DLD1 (cell line): ENCODE results near the gene ZNF814.
"Not testable (repeated sequence)": the region's sequence is repeated elsewhere in the genome, so short reads cannot be mapped to it uniquely, and the experiment has no call there.

Source experiments
- in situ Hi-C: cut with HindIII; loops from 2 replicates; pipeline ENCODE4 v1.10.0; 2017; ENCODE audit warnings: low sequenced_read_pairs

The ZNF814 gene

GRCh38 chr19:57888560-57889231 lies at the start of gene ZNF814:
TSS of gene ZNF814 (minus strand) at chr19:57889037. CDS start at chr19:57888802, 235 bp downstream.
- in situ Hi-C loops = no loop called here

GRCh38 chr19:57935731-57936130 lies 46.9 kb upstream of the ZNF814 start:
- in situ Hi-C loops = no loop called here

GRCh38 chr19:57934820-57935665 lies 46.2 kb upstream of the ZNF814 start, which contains the start of gene ZNF418:
TSS of gene ZNF418 (minus strand) at chr19:57935402. CDS start at chr19:57933822, 1,580 bp downstream.
- in situ Hi-C loops = no loop called here

- in situ Hi-C loops = no loop called here
These were observed 38.8 kb upstream of the ZNF814 start for GRCh38 chr19:57927587-57927986.

- in situ Hi-C loops = not testable (repeated sequence)
These were observed 27.5 kb upstream of the ZNF814 start, which contains the start of gene ZNF417 for GRCh38 chr19:57916168-57916995. TSS of gene ZNF417 (minus strand) at chr19:57916592. CDS start at chr19:57916411, 181 bp downstream.

- in situ Hi-C loops = no loop called here
These were observed 25.7 kb upstream of the ZNF814 start for GRCh38 chr19:57914531-57914930.

- in situ Hi-C loops = no loop called here
These were observed 18.6 kb upstream of the ZNF814 start for GRCh38 chr19:57907394-57907793.

GRCh38 chr19:57905258-57905657 lies 16.4 kb upstream of the ZNF814 start:
- in situ Hi-C loops = no loop called here

GRCh38 chr19:57903618-57904184 lies 14.9 kb upstream of the ZNF814 start:
- in situ Hi-C loops = no loop called here

GRCh38 chr19:57900311-57900710 lies 11.5 kb upstream of the ZNF814 start:
- in situ Hi-C loops = no loop called here

- in situ Hi-C loops = not testable (repeated sequence)
These were observed 1.9 kb upstream of the ZNF814 start for GRCh38 chr19:57890706-57891105.

- in situ Hi-C loops = no loop called here
These were observed 704 bp downstream of the ZNF814 start for GRCh38 chr19:57888107-57888559.

GRCh38 chr19:57887195-57887941 lies 1.5 kb downstream of the ZNF814 start:
- in situ Hi-C loops = no loop called here

GRCh38 chr19:57886046-57886445 lies 2.8 kb downstream of the ZNF814 start:
- in situ Hi-C loops = no loop called here

GRCh38 chr19:57873883-57874799 lies 14.7 kb downstream of the ZNF814 start:
- in situ Hi-C loops = not testable (repeated sequence)

GRCh38 chr19:57872450-57872849 lies 16.4 kb downstream of the ZNF814 start:
- in situ Hi-C loops = no loop called here

- in situ Hi-C loops = no loop called here
These were observed 18.6 kb downstream of the ZNF814 start for GRCh38 chr19:57870225-57870624.

GRCh38 chr19:57869655-57870054 lies 19.2 kb downstream of the ZNF814 start:
- in situ Hi-C loops = not testable (repeated sequence)
